Right lobe of liver (tissue), 6 donors: ENCODE data around the gene MGA. TPM values are rescaled to one million over a fixed set of nuclear protein-coding genes. Genes with fewer than 3 reads are reported as not detected.
A peak's percentile ranks its signal among the peaks of the same experiment; 100 is the strongest.

Source experiments
- ATAC-seq, 4 donors: fragments of 200-7000 bp; cut with Tn5 transposase; one replicate each; pipeline ENCODE4 v1.9.1; 2020; ENCODE audit warnings: mild to moderate bottlenecking in 4 of 4, moderate library complexity in 4 of 4
- DNase-seq, 3 donors: peaks; one replicate each; pipeline ENCODE4 v3.0.0-alpha.2; 2020
- H3K27ac ChIP-seq, 3 donors: fragments of 200-600 bp; one replicate each; pipeline ENCODE4 v1.8.0; 2022
- H3K27me3 ChIP-seq, 2 donors: fragments of 200-600 bp; one replicate each; pipeline ENCODE4 v1.8.0; 2022
- H3K36me3 ChIP-seq, 4 donors: fragments of 200-600 bp; sonication (generic) in 1 of 4; one replicate each; pipeline versions ENCODE4 v1.5.1 to v1.8.0; 2017 to 2022; ENCODE audit warnings: control low read depth in 1 of 4
- H3K4me1 ChIP-seq, 4 donors: fragments of 200-600 bp; sonication (generic) in 1 of 4; one replicate each; pipeline versions ENCODE4 v1.5.1 to v1.8.0; 2017 to 2022; ENCODE audit warnings: control low read depth in 1 of 4
- H3K4me3 ChIP-seq, 3 donors: fragments of 200-600 bp; one replicate each; pipeline ENCODE4 v1.8.0; 2022
- H3K9me3 ChIP-seq, 4 donors: fragments of 200-600 bp; sonication (generic) in 1 of 4; one replicate each; pipeline versions ENCODE4 v1.5.1 to v1.8.0; 2017 to 2022; ENCODE audit warnings: control low read depth in 1 of 4
- POLR2A ChIP-seq: fragments of 450-650 bp; IDR thresholded peaks from one replicate; pipeline ENCODE4 v1.6.1; 2017; ENCODE audit warnings: antibody characterized with exemption, mild to moderate bottlenecking
- WGBS: methylation state at CpG from one replicate; pipeline ENCODE4 v1.1.6; 2018; ENCODE audit warnings: low coverage, low lambda C conversion rate; ENCODE audit not compliant: insufficient coverage; ENCODE audit errors: missing lambda C conversion rate; 5-methylcytosine and 5-hydroxymethylcytosine counted together
- intact Hi-C, 2 donors: fragments of 100-400 bp; cut with DNase I; formaldehyde crosslinking; loops; one replicate each; pipeline versions ENCODE4 v1.11.2 to v1.14.1; 2022
- total RNA-seq, 6 experiments: library from RNA; depleted of rRNA in 2 of 6; stranded (reverse); fragments of >200 nt in 2 of 6; fragmentation: NEBNext Ultra II Directional in 3 of 6; extraction: Animal tissue kit (Norgen Biotek cat#: 25700) in 3 of 6; gene quantifications; one replicate each; pipeline versions ENCODE4 v1.1.0 to v1.2.4, GENCODE V29; 2016 to 2023
- TF ChIP-seq, protein P1 (sequence below), 4 donors: fragments of 200-600 bp in 3 of 4; fragments of 450-650 bp in 1 of 4; IDR thresholded peaks; one replicate each; pipeline versions ENCODE4 v1.5.1 to v1.8.0; 2016 to 2022; ENCODE audit warnings: antibody characterized with exemption in 4 of 4, mild to moderate bottlenecking in 2 of 4
- donor health status: DM: no; HTN: yes; CAD: no.
- donor health status: DM: no; HTN: no; CAD: no.
- donor health status: DM: no; HTN: no; CAD: no.
- donor health status: DM: no; HTN: yes; CAD: no.
- donor health status: DM: no; HTN: yes; CAD: no.

The MGA gene
- total RNA-seq, 6 experiments from 2014 or later = 10.9 to 17.2 (median 12.1) TPM

DNA sequence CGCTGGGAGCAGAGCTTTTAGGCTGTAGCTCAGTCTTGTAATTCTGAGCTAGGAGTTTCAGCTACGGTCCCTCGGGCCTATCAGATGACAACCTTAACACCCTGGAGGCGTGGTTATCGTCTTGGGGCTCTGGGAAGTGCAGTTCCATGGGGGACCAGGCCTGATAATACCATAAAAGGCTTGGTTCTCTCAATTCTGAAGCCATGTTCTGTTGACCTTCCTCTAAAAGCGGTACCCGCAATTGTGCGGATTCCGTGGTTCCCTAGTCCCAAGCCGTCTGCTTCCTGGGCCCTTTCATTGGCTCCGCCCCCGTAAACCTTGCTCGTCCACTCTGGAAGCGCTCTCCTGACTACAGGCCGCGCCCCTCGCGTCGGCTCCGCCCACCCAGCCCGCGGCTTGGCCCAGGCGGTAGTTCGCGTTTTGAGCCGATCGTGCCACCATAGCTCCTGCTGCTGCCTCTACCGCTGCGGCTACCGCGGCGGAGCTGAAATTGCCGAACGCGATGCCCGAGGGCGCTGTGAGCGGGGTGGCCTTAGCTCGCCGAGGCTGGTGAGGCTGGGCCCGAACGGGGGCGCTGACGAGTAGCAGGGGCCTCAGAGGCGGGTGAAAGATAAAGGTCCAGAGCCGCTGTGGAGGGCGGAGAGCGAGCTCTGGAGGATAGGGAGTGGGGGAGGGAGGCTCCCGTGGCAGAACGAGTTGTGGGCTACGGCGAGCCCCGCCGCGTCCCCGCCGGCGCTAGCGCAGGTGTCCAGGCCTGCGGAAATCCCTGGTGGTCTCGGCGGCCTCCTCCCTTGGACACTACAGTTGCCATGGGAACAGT is 114.1 kb downstream of the MGA start, which contains the start of gene MAPKBP1:
MAPKBP1 (plus strand) TSS at position 423 of the 820 bp plus-strand sequence. CDS start 792 bp downstream, outside the sequence.
- peaks cover 0 to 29% (median 9%) of the 10 kb centered on the region in 4 donors for H3K4me1 ChIP-seq

DNA sequence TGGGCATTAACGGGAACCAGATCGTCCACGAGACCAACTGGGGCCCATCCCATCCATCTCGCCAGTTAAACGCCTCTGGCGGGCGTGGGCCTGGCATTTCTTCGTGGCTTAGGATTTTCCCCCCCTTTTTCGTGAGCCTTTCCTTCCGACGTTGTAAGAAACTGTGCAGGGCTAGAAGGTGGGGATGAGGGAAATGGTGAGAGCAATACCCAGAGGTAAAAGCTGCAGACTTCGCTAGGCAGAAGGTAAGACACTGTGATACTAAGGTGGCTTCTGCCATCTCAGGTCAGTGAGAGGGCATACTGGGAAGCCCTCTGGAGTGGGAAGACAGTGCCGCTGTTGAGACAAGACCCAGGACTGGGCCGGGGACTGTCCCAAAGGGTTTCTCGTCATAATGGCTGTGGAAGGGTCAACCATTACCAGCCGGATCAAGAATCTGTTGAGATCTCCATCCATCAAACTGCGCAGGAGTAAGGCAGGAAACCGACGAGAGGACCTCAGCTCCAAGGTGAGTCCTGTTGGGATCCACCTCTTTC is 114.7 kb downstream of the MGA start:
- no peak for DNase-seq

More for the DNA sequence above, 114.1 kb downstream of the MGA start, which contains the start of gene MAPKBP1:
- Histone ChIP-seq H3K4me3 (peak within 1 kb of the TSS; percentile 66 to 89 (median 83)), H3K9me3 (no peaks in the 10 kb centered on the region), H3K27ac (peak within 1 kb of the TSS; percentile 59 to 77 (median 70)), H3K36me3 (no peaks in the 10 kb centered on the region), H3K27me3 (no peaks in the 10 kb centered on the region)
- 0% methylated on average over 12 of the region's 62 CpGs for WGBS
- intact Hi-C loops = loop anchor here in 1 of 2 donors (5.0 kb wide), 1 partner anchor 33 kb away; no protein-coding TSS in a partner anchor
- TF ChIP-seq POLR2A = peak; percentile 43
- TF ChIP-seq, protein P1, sequence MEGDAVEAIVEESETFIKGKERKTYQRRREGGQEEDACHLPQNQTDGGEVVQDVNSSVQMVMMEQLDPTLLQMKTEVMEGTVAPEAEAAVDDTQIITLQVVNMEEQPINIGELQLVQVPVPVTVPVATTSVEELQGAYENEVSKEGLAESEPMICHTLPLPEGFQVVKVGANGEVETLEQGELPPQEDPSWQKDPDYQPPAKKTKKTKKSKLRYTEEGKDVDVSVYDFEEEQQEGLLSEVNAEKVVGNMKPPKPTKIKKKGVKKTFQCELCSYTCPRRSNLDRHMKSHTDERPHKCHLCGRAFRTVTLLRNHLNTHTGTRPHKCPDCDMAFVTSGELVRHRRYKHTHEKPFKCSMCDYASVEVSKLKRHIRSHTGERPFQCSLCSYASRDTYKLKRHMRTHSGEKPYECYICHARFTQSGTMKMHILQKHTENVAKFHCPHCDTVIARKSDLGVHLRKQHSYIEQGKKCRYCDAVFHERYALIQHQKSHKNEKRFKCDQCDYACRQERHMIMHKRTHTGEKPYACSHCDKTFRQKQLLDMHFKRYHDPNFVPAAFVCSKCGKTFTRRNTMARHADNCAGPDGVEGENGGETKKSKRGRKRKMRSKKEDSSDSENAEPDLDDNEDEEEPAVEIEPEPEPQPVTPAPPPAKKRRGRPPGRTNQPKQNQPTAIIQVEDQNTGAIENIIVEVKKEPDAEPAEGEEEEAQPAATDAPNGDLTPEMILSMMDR (IDR thresholded peaks at IDR 0.05) = peak; percentile 47 to 71 (median 64)
- DNase-seq (peak; percentile 98 to 99 (median 98)), ATAC-seq (peak; percentile 93 to 97 (median 96))

DNA sequence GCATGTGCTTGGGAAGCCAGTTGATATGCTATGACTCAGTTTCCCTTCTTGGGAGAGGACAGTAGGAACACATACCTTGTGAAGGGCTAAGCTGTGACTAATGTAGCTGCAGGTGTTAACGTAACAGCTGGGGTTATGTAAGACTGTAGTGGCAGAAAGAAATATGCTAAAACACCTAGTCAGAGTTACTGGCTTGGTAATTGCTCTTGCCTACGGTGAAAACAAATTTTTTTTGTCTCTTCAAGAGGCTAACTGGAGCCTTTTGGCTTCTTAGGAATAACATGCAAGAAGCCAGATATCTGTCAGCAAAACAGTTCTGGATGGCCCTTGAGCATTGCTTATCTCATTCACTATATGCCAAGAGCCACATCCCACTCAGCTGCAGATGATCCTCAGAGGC is 115.4 kb downstream of the MGA start:
- H3K27ac ChIP-seq = no peak overlapping the region

More for the DNA sequence above, 114.7 kb downstream of the MGA start:
- Histone ChIP-seq H3K4me3 (peak overlapping the region; percentile 66 to 89 (median 83)), H3K27me3 (no peaks in the 10 kb centered on the region), H3K27ac (peak overlapping the region; percentile 59 to 77 (median 70)), H3K36me3 (no peaks in the 10 kb centered on the region), H3K9me3 (no peaks in the 10 kb centered on the region), H3K4me1 (peaks cover 0 to 29% (median 9%) of the 10 kb centered on the region in 4 donors)
- intact Hi-C loops = loop anchor here (5.0 kb wide), 2 partner anchors 32 to 37 kb away; no protein-coding TSS in a partner anchor
- no peak for TF ChIP-seq POLR2A
- TF ChIP-seq, protein P1 (IDR thresholded peaks at IDR 0.05) = no peak
- WGBS = 17% methylated on average over 16 of the region's 19 CpGs
- ATAC-seq = peak in 3 of 4 donors; percentile 5 to 18 (median 10)

GRCh38 chr15:41777421-41777973 is 117.3 kb downstream of the MGA start:
- Histone ChIP-seq H3K27ac (no peak overlapping the region), H3K36me3 (no peaks in the 10 kb centered on the region), H3K4me3 (no peak overlapping the region), H3K4me1 (peaks cover 0 to 34% (median 9%) of the 10 kb centered on the region in 4 donors), H3K27me3 (no peaks in the 10 kb centered on the region), H3K9me3 (no peaks in the 10 kb centered on the region)
- WGBS = 86% methylated on average over 1 of the region's 1 CpG
- DNase-seq = no peak
- intact Hi-C loops = loop anchor here in 1 of 2 donors (5.0 kb wide), 1 partner anchor 35 kb away; no protein-coding TSS in a partner anchor
- no peak for ATAC-seq
- TF ChIP-seq POLR2A = no peak
- TF ChIP-seq, protein P1 (IDR thresholded peaks at IDR 0.05) = no peak

More for the DNA sequence above, 115.4 kb downstream of the MGA start:
- Histone ChIP-seq H3K4me3 (peak overlapping the region in 1 of 3 donors; percentile 89), H3K9me3 (no peaks in the 10 kb centered on the region), H3K27me3 (no peaks in the 10 kb centered on the region), H3K36me3 (no peaks in the 10 kb centered on the region), H3K4me1 (peaks cover 0 to 34% (median 9%) of the 10 kb centered on the region in 4 donors)
- intact Hi-C loops = loop anchor here in 1 of 2 donors (5.0 kb wide), 1 partner anchor 37 kb away; no protein-coding TSS in a partner anchor
- DNase-seq (no peak), ATAC-seq (no peak)
- TF ChIP-seq POLR2A = no peak
- TF ChIP-seq, protein P1 (IDR thresholded peaks at IDR 0.05) = no peak
- 61% methylated on average over 2 of the region's 2 CpGs for WGBS
